Measurements from ENCODE around the gene PPP2CA. TPM values are rescaled to one million over a fixed set of nuclear protein-coding genes. Genes with fewer than 3 reads are reported as not detected.
A peak's percentile ranks its signal among the peaks of the same experiment; 100 is the strongest.

PPP2CA gene
- total and polyA plus RNA-seq, 7 experiments from 2014 or later = 89.5 to 168 (median 145) TPM

DNA sequence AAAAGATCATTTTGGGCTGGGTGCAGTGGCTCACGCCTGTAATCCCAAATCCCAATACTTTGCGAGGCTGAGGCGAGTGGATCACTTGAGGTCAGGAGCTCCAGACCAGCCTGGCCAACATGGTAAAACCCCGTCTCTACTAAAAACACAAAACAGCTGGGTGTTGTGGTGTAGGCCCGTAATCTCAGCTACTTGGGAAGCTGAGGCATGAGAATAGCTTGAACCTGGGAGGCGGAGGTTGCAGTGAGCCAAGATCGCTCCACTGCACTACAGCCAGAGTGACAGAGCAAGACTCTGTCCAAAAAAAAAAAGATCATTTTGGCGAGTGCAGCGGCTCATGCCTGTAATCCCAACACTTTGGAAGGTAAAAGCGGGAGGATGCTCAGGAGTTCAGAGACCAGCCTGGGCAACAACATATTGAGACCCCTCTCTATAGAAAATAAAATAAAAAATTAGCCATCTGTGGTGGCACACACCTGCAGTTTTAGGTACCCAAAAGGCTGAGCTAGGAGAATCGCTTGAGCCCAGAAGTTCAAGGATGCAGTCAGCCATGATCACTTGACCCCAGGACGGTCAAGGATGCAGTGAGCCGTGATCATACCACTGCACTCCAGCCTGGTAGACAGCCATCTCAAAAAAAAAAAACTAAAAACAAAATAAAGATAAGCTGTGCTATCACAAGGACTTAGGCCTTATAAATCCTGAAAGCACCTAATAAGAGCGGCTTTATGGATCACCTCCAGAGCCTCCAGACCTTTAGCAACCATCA lies 16.2 kb downstream of the PPP2CA start:
- H3K27me3 ChIP-seq (ENCODE audit: control insufficient read depth in 2 of 2, insufficient read depth in 2 of 2, low read length in 2 of 2) = no peaks in the 10 kb centered on the region
- ATAC-seq (no peak), DNase-seq (no peak)
- Mint-ChIP-seq H3K4me3 (peak overlapping the region in 5 of 10 donors; percentile 27 to 48 (median 43)), H3K9me3 (peaks cover 0 to 1% (median 0%) of the 10 kb centered on the region in 11 donors), H3K27ac (peak overlapping the region in 6 of 9 donors; percentile 13 to 76 (median 28)), H3K27me3 (no peaks in the 10 kb centered on the region), H3K36me3 (peaks cover 0 to 29% (median under 1%) of the 10 kb centered on the region in 5 donors), H3K4me1 (peaks cover 42 to 80% (median 73%) of the 10 kb centered on the region in 7 donors)
- POLR2A ChIA-PET = interaction anchor here (0.7 to 2.1 kb wide), 4 partner anchors 8 to 323 kb away, joined by 3 to 13 read pairs (median 3); partner anchors contain the start of gene PPP2CA
- peaks cover 0 to 13% (median 0%) of the 10 kb centered on the region in 3 experiments for H3K36me3 ChIP-seq (ENCODE audit: control insufficient read depth in 2 of 3, insufficient read depth in 3 of 3, low read length in 3 of 3)
- H3K4me3 ChIP-seq (ENCODE audit: low read length) = no peak overlapping the region
- H3K4me1 ChIP-seq (ENCODE audit: control insufficient read depth in 2 of 2, insufficient read depth in 2 of 2, low read length in 2 of 2) = peaks cover 11 to 43% of the 10 kb centered on the region in 2 donors
- H3K27ac ChIP-seq (ENCODE audit: low read depth, low read length) = no peak overlapping the region
- H3K9me3 ChIP-seq (ENCODE audit: control insufficient read depth in 2 of 3, low read length in 3 of 3) = no peaks in the 10 kb centered on the region
- intact Hi-C loops (cut with micrococcal nuclease) = no loop called here
- CTCF ChIA-PET = interaction anchor here (0.7 kb wide), 1 partner anchor 22 kb away, joined by 4 read pairs; no protein-coding TSS in a partner anchor

DNA sequence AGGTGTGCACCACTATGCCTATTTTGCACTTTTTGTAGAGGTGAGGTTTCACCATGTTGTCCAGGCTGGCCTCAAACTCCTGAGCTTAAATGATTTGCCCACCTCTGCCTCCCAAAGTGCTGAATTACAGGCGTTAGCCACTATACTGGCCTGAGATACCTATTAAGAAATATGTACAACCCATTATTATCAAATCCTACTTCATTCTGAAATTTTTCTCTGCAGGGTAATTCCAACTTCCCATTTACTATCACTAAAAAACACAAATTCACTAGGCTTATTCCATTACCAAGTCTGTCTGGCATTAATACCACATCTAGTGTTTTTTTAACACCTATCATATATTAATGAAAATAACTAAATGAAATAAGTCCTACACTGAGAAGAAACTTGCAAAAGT lies 18.2 kb downstream of the PPP2CA start:
- Mint-ChIP-seq H3K9me3 (no peaks in the 10 kb centered on the region), H3K27ac (peak overlapping the region in 4 of 9 donors; percentile 23 to 48 (median 40)), H3K27me3 (no peaks in the 10 kb centered on the region), H3K4me3 (no peak overlapping the region), H3K4me1 (peaks cover 36 to 76% (median 60%) of the 10 kb centered on the region in 7 donors), H3K36me3 (peaks cover 5 to 31% (median 8%) of the 10 kb centered on the region in 5 donors)
- Histone ChIP-seq H3K9me3 (ENCODE audit: control insufficient read depth in 2 of 3, low read length in 3 of 3) (no peaks in the 10 kb centered on the region), H3K27ac (ENCODE audit: low read depth, low read length) (no peak overlapping the region), H3K27me3 (ENCODE audit: control insufficient read depth in 2 of 2, insufficient read depth in 2 of 2, low read length in 2 of 2) (no peaks in the 10 kb centered on the region), H3K36me3 (ENCODE audit: control insufficient read depth in 2 of 3, insufficient read depth in 3 of 3, low read length in 3 of 3) (peaks cover 0 to 23% (median 8%) of the 10 kb centered on the region in 3 experiments), H3K4me1 (ENCODE audit: control insufficient read depth in 2 of 2, insufficient read depth in 2 of 2, low read length in 2 of 2) (peaks cover 9 to 31% of the 10 kb centered on the region in 2 donors), H3K4me3 (ENCODE audit: low read length) (no peak overlapping the region)
- ChIA-PET POLR2A (interaction anchor here (0.5 to 2.1 kb wide), 2 partner anchors 18 kb away, joined by 3 to 13 read pairs; partner anchors contain the start of gene PPP2CA), CTCF (no interaction called here)
- DNase-seq (no peak), ATAC-seq (no peak)
- intact Hi-C loops (cut with micrococcal nuclease) = loop anchor here in 1 of 2 donors (1.0 kb wide), 1 partner anchor 9 kb away; no protein-coding TSS in a partner anchor

DNA sequence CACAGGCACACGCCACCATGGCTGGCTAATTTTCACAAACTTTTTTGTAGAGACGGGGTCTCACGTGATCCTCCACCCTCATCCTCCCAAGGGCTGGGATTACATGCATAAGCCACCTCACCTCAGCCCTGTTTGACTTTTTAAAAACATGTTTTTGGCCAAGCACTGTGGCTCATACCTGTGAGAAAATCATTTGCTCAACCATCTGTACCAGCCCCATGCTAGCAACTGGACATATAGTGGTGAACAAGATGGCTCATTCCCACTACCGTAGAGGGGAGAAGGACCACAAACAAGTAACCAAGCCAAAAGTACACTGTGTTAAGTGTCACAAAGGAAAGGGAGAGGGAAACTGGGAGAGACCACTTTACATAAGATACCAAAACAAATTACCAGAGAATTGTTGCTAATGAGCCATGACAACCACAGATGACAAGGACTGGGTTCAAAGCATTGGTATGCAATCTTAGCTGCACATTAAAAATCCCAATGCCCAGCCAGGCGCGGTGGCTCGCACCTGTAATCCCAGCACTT lies 19.2 kb downstream of the PPP2CA start:
- Histone ChIP-seq H3K4me1 (ENCODE audit: control insufficient read depth in 2 of 2, insufficient read depth in 2 of 2, low read length in 2 of 2) (peaks cover 0 to 26% of the 10 kb centered on the region in 2 donors), H3K36me3 (ENCODE audit: control insufficient read depth in 2 of 3, insufficient read depth in 3 of 3, low read length in 3 of 3) (peaks cover 0 to 26% (median 13%) of the 10 kb centered on the region in 3 experiments), H3K27ac (ENCODE audit: low read depth, low read length) (no peak overlapping the region), H3K9me3 (ENCODE audit: control insufficient read depth in 2 of 3, low read length in 3 of 3) (no peaks in the 10 kb centered on the region), H3K4me3 (ENCODE audit: low read length) (no peak overlapping the region), H3K27me3 (ENCODE audit: control insufficient read depth in 2 of 2, insufficient read depth in 2 of 2, low read length in 2 of 2) (no peaks in the 10 kb centered on the region)
- peaks cover 5 to 32% (median 16%) of the 10 kb centered on the region in 5 donors for H3K36me3 Mint-ChIP-seq
- H3K4me3 Mint-ChIP-seq = no peak overlapping the region
- intact Hi-C loops (cut with micrococcal nuclease) = no loop called here
- ChIA-PET CTCF (no interaction called here), POLR2A (interaction anchor here (0.9 kb wide), 1 partner anchor 18 kb away, joined by 5 read pairs; no protein-coding TSS in a partner anchor)
- no peaks in the 10 kb centered on the region for H3K9me3 Mint-ChIP-seq
- H3K27ac Mint-ChIP-seq = peak overlapping the region in 3 of 9 donors; percentile 43 to 63 (median 56)
- no peaks in the 10 kb centered on the region for H3K27me3 Mint-ChIP-seq
- no peak for DNase-seq
- peaks cover 29 to 67% (median 52%) of the 10 kb centered on the region in 7 donors for H3K4me1 Mint-ChIP-seq
- ATAC-seq = no peak

DNA sequence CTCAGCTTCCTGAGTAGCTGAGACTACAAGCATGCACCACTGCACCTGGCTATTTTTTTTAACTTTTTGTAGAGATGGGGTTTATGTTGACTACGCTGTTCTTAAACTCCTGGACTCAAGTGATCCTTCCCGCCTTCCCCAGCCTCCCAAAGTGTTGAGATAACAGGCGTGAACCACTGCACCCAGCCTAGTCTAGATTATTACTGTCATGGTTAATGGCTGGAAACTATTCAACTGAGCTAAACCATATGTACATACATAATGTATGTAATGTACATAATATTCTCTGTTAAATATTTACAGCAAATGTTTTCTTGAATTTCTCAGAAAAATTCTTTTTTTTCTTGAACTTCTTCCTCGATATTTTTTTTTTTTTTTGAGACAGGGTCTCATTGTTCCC lies 21.3 kb downstream of the PPP2CA start:
- peak overlapping the region in 2 of 9 donors; percentile 44 to 65 for H3K27ac Mint-ChIP-seq
- Histone ChIP-seq H3K4me1 (ENCODE audit: control insufficient read depth in 2 of 2, insufficient read depth in 2 of 2, low read length in 2 of 2) (peaks cover 0 to 17% of the 10 kb centered on the region in 2 donors), H3K27me3 (ENCODE audit: control insufficient read depth in 2 of 2, insufficient read depth in 2 of 2, low read length in 2 of 2) (no peaks in the 10 kb centered on the region), H3K4me3 (ENCODE audit: low read length) (no peak overlapping the region), H3K36me3 (ENCODE audit: control insufficient read depth in 2 of 3, insufficient read depth in 3 of 3, low read length in 3 of 3) (peaks cover 11 to 45% (median 32%) of the 10 kb centered on the region in 3 experiments), H3K27ac (ENCODE audit: low read depth, low read length) (no peak overlapping the region), H3K9me3 (ENCODE audit: control insufficient read depth in 2 of 3, low read length in 3 of 3) (no peaks in the 10 kb centered on the region)
- ATAC-seq = no peak
- peaks cover 24 to 53% (median 40%) of the 10 kb centered on the region in 7 donors for H3K4me1 Mint-ChIP-seq
- ChIA-PET CTCF (interaction anchor here (0.6 to 0.9 kb wide), 2 partner anchors 22 to 814 kb away, joined by 3 read pairs; partner anchors contain the start of gene PPP2CA), POLR2A (interaction anchor here (0.7 to 1.4 kb wide), 2 partner anchors 21 to 375 kb away, joined by 5 read pairs; partner anchors contain the start of gene PPP2CA)
- H3K27me3 Mint-ChIP-seq = no peaks in the 10 kb centered on the region
- H3K4me3 Mint-ChIP-seq = no peak overlapping the region
- H3K36me3 Mint-ChIP-seq = peaks cover 9 to 54% (median 33%) of the 10 kb centered on the region in 5 donors
- H3K9me3 Mint-ChIP-seq = peaks cover 0 to 2% (median 0%) of the 10 kb centered on the region in 11 donors
- DNase-seq = no peak
- intact Hi-C loops (cut with micrococcal nuclease) = no loop called here

DNA sequence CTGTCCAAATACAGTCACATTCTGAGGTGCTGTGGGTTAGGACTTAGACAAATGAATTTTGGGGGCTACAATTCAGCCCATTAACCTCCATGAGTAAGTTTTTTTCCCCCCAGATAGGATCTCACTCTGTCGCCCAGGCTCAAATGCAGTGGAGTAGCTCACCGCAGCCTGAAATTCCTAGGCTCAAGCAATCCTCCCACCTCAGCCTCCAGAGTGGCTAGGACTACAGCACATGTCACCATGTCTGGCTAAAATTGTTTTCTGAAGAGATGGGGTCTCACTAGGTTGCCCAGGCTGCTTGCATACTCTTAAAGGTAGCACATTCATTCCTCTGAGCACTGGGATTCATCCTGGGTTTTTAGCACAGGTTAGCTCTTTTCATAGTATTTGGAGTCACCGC lies 22.2 kb downstream of the PPP2CA start:
- no peak overlapping the region for H3K4me3 ChIP-seq (ENCODE audit: low read length)
- H3K4me3 Mint-ChIP-seq = no peak overlapping the region
- H3K36me3 ChIP-seq (ENCODE audit: control insufficient read depth in 2 of 3, insufficient read depth in 3 of 3, low read length in 3 of 3) = peaks cover 11 to 55% (median 32%) of the 10 kb centered on the region in 3 experiments
- H3K9me3 Mint-ChIP-seq = peaks cover 0 to 2% (median 0%) of the 10 kb centered on the region in 11 donors
- H3K27me3 Mint-ChIP-seq = no peaks in the 10 kb centered on the region
- ChIA-PET CTCF (interaction anchor here (0.9 kb wide), 1 partner anchor 23 kb away, joined by 3 read pairs; the partner anchor contains the start of gene PPP2CA), POLR2A (no interaction called here)
- intact Hi-C loops (cut with micrococcal nuclease) = no loop called here
- H3K27me3 ChIP-seq (ENCODE audit: control insufficient read depth in 2 of 2, insufficient read depth in 2 of 2, low read length in 2 of 2) = no peaks in the 10 kb centered on the region
- H3K4me1 ChIP-seq (ENCODE audit: control insufficient read depth in 2 of 2, insufficient read depth in 2 of 2, low read length in 2 of 2) = peaks cover 0 to 11% of the 10 kb centered on the region in 2 donors
- DNase-seq = no peak
- peaks cover 9 to 63% (median 42%) of the 10 kb centered on the region in 5 donors for H3K36me3 Mint-ChIP-seq
- H3K27ac ChIP-seq (ENCODE audit: low read depth, low read length) = no peak overlapping the region
- H3K27ac Mint-ChIP-seq = peak overlapping the region in 1 of 9 donors; percentile 14
- H3K4me1 Mint-ChIP-seq = peaks cover 17 to 44% (median 30%) of the 10 kb centered on the region in 7 donors
- H3K9me3 ChIP-seq (ENCODE audit: control insufficient read depth in 2 of 3, low read length in 3 of 3) = no peaks in the 10 kb centered on the region
- no peak for ATAC-seq

DNA sequence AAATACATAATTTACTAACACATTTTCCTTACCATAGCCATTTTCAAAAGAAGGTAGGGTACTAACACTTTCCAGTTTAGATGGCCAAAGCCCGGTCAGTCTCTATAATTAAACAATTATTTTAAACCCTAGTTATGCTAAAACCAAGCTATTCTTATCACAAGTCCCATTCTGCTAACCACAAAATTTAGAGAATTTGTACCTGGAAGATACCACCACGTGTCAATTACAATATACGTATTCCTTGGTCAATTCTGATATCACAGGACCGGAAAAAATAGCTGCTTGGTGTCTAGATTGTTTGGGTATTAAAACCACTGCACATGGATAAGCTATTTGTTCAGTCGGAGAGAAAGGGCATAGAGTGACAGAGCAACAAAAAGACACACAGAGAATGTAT lies 30.2 kb downstream of the PPP2CA start:
- Histone ChIP-seq H3K4me1 (ENCODE audit: control insufficient read depth in 2 of 2, insufficient read depth in 2 of 2, low read length in 2 of 2) (no peaks in the 10 kb centered on the region), H3K4me3 (ENCODE audit: low read length) (no peak overlapping the region), H3K36me3 (ENCODE audit: control insufficient read depth in 2 of 3, insufficient read depth in 3 of 3, low read length in 3 of 3) (peaks cover 20 to 44% (median 25%) of the 10 kb centered on the region in 3 experiments), H3K9me3 (ENCODE audit: control insufficient read depth in 2 of 3, low read length in 3 of 3) (no peaks in the 10 kb centered on the region), H3K27me3 (ENCODE audit: control insufficient read depth in 2 of 2, insufficient read depth in 2 of 2, low read length in 2 of 2) (no peaks in the 10 kb centered on the region), H3K27ac (ENCODE audit: low read depth, low read length) (no peak overlapping the region)
- intact Hi-C loops (cut with micrococcal nuclease) = no loop called here
- Mint-ChIP-seq H3K27ac (peak overlapping the region in 1 of 9 donors; percentile 39), H3K9me3 (no peaks in the 10 kb centered on the region), H3K36me3 (peaks cover 8 to 39% (median 25%) of the 10 kb centered on the region in 5 donors), H3K27me3 (no peaks in the 10 kb centered on the region), H3K4me3 (no peak overlapping the region), H3K4me1 (peaks cover 0 to 4% (median 0%) of the 10 kb centered on the region in 7 donors)
- ATAC-seq (no peak), DNase-seq (no peak)
- ChIA-PET CTCF (interaction anchor here (0.7 to 1.1 kb wide), 2 partner anchors 10 to 235 kb away, joined by 3 read pairs; no protein-coding TSS in a partner anchor), POLR2A (interaction anchor here (0.6 to 1.1 kb wide), 2 partner anchors 30 to 197 kb away, joined by 3 read pairs; partner anchors contain the start of gene PPP2CA)
